Ureter (tissue), 1 donor: Measurements from ENCODE around the gene GAS2. TPM values are rescaled to one million over a fixed set of nuclear protein-coding genes. Genes with fewer than 3 reads are reported as not detected.

Experiments used
- DNase-seq: peaks from one replicate; pipeline ENCODE4 v3.0.0-alpha.2; 2020; ENCODE audit warnings: low spot score
- total RNA-seq: library from RNA; stranded (reverse); gene quantifications from one replicate; pipeline ENCODE4 v1.2.4, GENCODE V29; 2023
- donor health status: DM: yes; HTN: yes; CAD: no.

GAS2 gene
- total RNA-seq, 1 donor from 2014 or later: 12.6 TPM

DNA sequence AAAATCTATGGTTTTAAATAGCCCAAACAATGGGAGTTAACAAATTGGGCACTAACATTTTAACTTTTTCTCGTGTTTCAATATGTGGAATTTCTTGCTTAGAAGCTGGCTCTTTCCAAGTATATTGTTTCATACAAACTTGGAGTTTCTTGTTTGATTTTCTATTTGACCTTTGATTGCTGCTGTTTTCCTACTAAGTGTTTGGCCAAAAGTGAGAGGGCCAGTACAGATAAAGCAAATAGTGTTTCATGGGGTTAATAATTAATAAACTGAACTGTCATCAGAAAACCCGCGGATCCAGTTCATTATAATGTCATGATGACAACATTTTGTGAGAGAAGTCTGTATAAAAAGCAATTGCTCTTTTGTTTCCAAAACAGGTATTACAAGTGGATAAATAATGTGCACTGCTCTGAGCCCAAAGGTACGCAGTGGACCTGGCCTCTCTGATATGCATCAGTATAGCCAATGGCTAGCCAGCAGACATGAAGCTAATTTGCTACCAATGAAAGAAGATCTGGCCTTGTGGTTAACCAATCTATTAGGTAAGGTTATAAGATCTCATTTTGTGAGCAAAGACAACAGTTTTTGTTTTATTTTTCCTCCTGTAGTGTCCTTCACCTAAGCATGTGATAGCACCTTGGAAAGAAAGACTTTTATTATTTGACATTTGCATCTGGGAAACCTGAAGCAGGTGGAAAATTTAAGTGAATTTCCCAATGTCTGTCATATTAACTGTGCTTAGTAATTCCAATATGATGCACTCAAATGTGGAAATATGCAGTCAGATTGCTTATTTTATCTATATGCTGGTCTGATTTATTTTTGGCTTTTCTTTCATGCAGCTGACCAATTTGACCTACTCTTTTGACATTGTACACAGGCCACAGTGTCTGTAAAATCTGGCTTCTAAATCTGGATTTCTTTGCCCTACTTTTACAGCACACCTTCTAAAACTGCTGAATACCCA lies 8.3 kb downstream of the GAS2 start:
- no peak for DNase-seq

DNA sequence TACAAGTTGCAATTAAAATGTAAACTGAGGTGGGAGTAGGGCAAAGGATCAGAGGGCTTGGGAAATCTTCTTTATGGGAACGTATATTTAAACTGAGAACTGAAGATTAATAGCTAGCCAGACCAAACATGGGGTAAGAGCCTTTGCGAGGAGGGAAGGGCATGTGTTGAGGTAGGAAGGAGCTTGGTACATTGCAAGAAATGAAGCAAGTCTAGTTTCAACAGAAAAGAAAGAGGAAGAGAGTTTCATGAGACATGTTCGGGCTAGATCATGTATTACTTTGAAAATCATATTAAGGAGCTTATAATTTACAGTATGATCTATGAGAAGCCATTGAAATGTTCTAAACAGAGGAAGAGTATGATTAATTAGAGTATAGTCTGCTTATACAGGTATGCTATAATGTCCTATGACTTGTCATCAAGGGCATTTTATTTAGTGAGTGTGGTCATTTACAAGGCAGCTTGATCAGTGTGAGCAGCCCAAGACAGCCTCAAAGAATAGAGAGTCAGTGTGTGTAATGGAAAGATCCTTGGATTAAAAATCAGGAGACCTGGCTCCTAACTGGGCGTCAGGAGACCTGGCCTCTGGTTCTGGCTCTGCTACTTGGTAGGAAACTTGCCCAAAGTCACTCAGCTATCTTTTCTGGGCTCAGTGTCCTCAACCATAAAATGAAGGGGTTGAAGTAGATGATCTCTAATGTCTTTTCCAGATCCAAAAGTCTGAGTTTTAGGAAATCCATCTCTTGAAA lies 10.9 kb downstream of the GAS2 start:
- no peak for DNase-seq

- DNase-seq: no peak
These were observed 14.2 kb downstream of the GAS2 start for GRCh38 chr11:22680628-22681027.

DNA sequence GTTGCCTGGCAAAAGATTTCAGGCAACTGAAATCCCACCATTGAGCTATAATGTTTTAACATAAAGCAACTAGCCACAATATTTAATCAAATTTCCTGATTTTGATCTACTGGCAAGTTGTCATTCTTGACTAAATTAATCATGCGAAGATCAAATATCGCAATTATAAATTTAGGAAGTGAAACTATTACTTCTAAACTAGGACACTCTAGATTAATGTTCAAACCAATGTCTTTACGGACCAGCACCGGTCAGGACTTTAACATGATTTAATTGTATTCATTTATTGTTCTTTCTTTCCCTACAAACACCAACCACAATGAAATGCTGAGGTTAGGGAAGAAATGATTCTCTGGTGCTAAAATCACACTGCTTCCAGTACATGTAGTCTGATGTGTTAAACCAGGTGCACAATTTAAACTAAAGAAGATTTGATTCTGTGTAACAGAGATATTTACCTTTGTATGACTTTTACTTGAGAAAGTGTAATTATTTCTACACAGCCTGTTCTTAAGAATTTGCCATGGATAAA lies 14.9 kb downstream of the GAS2 start:
- no peak for DNase-seq

DNA sequence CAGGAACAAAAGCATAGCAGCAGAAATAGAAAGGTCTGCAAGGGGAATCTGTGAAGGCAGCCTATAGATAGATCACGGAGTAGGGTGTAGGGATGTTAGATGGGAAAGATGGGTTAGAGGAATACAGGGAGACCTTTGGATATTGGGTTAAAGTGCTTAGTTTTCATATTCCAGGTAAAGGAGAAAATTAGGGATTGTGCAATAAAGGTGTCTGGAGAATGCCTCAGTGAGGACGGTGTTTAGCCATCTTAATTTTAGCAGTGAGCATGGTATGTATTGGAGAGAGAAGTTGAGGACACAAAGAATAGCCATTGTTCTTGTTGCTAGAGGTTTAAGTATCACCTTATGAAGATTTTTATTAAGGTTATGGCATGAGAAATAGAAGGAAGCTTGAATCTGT lies 17.7 kb downstream of the GAS2 start:
- no peak for DNase-seq

DNA sequence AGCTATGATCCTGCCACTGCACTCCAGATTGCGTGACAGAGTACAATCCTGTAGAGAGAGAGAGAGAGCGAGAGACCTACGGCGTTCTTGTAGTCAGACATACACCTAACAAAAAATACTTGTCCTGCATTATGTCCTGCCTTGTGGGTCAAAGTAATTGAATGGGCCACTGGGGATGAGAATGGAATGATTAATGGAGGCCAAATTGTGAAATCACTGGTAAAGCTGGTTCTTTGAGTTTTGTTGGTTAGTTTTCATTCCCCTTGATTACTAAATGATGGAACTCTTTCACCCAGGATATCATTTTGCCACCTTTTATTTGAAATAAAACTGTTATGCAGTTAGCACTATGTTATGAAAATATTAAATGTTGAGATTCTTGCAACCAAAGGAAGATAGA lies 18.7 kb downstream of the GAS2 start:
- no peak for DNase-seq

DNA sequence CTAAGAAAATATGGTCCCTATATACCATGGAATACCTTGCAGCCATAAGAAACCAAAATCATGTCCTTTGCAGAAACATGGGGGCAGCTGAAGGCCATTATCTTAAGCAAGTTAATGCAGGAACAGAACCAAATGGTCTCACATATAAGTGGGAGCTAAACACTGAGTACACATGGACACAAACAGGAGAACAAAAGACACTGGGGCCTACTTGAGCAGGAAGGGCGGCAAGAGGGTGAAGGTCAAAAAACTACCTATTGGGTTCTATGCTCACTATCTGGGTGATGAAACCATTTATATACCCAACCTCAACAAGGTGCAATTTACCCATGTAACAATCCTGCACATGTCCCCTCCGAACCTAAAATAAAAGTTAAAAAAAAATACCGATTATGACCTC lies 22.5 kb downstream of the GAS2 start:
- no peak for DNase-seq

DNA sequence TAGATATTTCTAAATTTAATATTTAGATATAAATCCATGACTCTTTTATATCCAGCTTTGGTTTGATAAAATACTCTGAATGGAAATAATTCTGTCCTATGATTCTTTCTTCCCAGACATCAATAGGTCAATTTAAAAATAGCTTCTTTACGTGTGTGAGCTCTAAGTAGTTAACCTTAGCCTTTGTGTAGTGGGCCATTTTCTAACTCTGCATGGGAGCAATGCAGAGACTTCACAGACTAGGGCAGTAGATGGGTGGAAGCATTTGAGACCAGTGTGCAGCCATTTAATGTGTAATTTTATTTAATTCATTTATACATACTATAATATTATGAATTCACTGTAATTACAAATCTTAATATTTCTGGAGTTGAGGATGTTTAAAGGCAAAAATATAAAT lies 23.8 kb downstream of the GAS2 start:
- DNase-seq: no peak

- DNase-seq: no peak
These were observed 24.5 kb downstream of the GAS2 start for GRCh38 chr11:22690871-22691270.

DNA sequence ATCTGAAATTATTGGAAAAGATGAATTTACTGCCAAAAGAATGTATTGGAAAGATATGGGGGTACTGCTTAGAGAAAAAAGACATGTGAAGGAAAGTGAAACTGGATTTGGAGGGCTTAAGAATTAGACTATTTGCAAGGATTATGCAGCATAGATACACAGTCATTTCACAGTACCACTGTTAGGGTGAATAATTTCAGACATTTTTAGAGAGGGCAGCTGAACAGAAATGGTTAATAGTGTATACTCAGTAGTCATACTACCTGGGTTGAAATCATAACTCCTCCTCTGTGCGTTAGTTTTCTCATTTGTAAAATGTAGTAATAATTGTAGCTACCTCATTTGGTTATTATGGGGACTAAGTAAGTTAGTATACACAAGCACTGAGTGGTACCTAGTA lies 33.0 kb downstream of the GAS2 start:
- no peak for DNase-seq

DNA sequence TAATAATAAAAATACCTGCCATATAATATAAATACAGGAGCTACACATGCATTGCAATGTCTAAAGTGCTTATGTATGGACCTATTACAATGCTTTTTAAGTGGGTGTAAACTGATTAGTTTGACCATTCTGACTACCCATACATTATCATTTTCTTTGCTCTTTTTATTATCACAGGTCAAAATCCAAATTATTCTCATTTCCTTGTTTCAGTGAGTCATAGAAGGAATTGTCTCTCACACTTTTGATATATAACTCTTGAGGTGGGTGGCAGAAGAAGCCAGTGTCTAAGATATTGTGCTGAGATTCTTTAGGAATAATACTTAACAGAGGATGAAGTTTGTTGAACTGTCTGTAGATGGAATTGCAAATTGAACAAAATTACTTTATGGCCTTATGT lies 35.6 kb downstream of the GAS2 start:
- DNase-seq: no peak

- DNase-seq: no peak
These were observed 36.6 kb downstream of the GAS2 start for GRCh38 chr11:22703040-22703439.

- DNase-seq: no peak
These were observed 37.2 kb downstream of the GAS2 start for GRCh38 chr11:22703591-22703990.

GRCh38 chr11:22707119-22707899 lies 40.9 kb downstream of the GAS2 start:
- DNase-seq: no peak

GRCh38 chr11:22711071-22711770 lies 44.8 kb downstream of the GAS2 start:
- peak; percentile 64 for DNase-seq

DNA sequence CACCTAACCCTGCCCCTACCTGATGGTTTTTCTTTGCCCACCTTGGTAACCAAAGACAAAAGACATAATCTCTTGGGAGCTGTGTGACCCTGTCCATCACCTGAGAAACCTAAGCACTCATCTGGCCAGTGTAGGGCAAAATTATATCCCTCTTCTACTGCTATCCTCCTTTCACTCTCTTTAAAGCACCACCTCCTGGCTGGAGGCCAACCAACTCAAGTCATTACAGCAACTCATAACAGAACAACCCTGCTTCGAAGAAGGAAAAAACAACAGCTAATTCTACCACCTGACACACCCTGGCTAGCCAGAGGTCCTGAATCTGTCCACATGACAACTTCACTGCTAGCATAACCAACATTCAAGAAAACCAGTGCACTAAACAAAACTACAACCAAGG lies 45.5 kb downstream of the GAS2 start:
- peak; percentile 60 for DNase-seq

GRCh38 chr11:22713336-22713735 lies 46.9 kb downstream of the GAS2 start:
- DNase-seq: no peak

GRCh38 chr11:22715971-22716370 lies 49.6 kb downstream of the GAS2 start:
- no peak for DNase-seq

DNA sequence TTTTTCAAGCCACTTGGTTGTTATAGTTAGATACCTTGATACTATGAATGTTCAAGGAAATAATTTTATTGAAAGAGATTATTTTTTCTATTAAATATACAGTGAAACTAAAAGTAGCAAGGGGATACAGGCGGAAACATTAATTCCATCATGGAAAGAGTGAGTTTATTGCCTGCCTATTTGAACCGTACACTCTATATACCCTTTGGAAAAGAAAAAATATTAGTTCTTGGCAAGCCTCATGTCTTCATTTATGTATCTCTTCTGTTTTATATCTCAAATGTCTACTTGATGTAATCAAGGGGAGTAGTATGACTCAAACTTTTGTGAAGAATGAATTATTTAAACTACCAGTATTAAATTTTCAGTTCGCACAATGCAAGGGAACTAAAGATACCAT lies 54.0 kb downstream of the GAS2 start:
- DNase-seq: no peak

DNA sequence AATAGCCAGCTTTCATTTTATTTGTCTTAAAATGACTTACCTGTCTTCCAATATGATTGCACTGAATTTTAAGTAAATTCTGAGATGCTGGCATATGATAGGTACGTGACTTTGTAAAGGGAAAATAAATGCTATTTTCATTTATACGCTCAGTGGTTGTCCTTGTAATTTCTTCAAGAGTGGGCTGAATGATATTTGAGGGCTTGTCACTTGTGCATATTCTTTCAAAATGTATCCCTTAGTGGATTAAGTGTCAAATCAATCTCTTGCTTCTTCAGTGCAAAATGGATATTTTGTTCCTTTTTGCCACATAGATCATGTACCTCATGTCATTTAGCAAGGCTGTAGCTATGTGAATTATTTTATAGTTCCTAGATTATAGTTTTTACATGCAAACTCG lies 56.9 kb downstream of the GAS2 start:
- DNase-seq: no peak

DNA sequence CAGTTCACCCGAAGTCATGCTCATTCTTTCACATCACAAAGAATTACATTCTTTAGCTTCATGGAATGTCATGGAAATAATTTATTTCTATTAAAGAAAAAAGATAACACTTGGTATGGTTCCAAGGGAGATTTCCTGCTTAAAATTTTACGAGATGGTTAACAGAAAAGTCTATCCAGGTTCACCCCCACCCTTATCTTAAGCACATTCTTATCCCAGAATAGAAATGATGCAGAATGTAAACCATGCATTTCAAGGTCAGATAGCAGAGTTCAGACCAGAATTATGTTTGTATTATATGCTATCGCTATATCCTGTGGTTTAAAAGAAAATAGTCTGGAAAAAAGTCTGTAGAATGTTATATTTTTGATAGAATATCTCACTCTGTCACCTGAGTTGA lies 58.7 kb downstream of the GAS2 start:
- no peak for DNase-seq
